K562 (cell line): ENCODE measurements around the gene RIMKLA. TPM values are rescaled to one million over a fixed set of nuclear protein-coding genes. Genes with fewer than 3 reads are reported as not detected.

Source experiments
- ATAC-seq: fragments of 200-7000 bp; cut with Tn5 transposase; 3 replicates; pipeline ENCODE4 v1.9.1; 2020; ENCODE audit warnings: moderate library complexity
- BruUV-seq: library from RNA; stranded (reverse); fragments of 400-500 nt; replicated peaks from 2 replicates; lab custom pipeline; 2021; lab: Mats Ljungman, UMichigan
- CTCF ChIA-PET: fragments of 300-600 bp; formaldehyde crosslinking; extraction: SDS; loops from one replicate; lab custom pipeline; 2021; ENCODE audit warnings: low intra/inter-chr PET ratio; lab: Yijun Ruan, JAX
- POLR2A ChIA-PET: fragments of 300-600, 350-650 bp; sonication (Branson Sonifier 250); formaldehyde crosslinking; extraction: SDS; loops from one replicate; lab custom pipeline; 2021; ENCODE audit warnings: antibody characterized with exemption, inconsistent platforms; lab: Yijun Ruan, JAX
- DNase-seq, 4 experiments: peaks; one replicate each; pipeline versions ENCODE4 v3.0.0 to v3.0.0-alpha.2; 2011 to 2018; ENCODE audit warnings: low spot score in 3 of 4, mixed read lengths in 3 of 4; ENCODE audit errors: extremely low read depth in 1 of 4
- FAIRE-seq: peaks from 2 replicates; lab custom pipeline; 2011; peaks lifted over from hg19 to GRCh38; lab: Jason Lieb, UNC
- H2AFZ ChIP-seq: 2 replicates; pipeline ENCODE4 v1.6.0; 2011; ENCODE audit warnings: low read depth, low read length, control low read depth, inconsistent platforms
- H3K27ac ChIP-seq: fragments of 200-600 bp; 3 replicates; pipeline ENCODE4 v1.8.0; 2011; ENCODE audit warnings: low read depth, mild to moderate bottlenecking, control low read depth, inconsistent platforms, low read length, moderate library complexity, mixed read lengths; ENCODE audit errors: extremely low read depth
- H3K27me3 ChIP-seq, 2 experiments: fragments of 300-600 bp in 1 of 2; 2 replicates in 1 of 2; 3 replicates in 1 of 2; pipeline versions ENCODE4 v1.6.0 to v1.8.0; 2011; ENCODE audit warnings: inconsistent platforms in 2 of 2, low read length in 2 of 2, mild to moderate bottlenecking in 1 of 2, mixed read lengths in 1 of 2, moderate library complexity in 1 of 2; ENCODE audit not compliant: control insufficient read depth in 2 of 2, insufficient read depth in 2 of 2
- H3K36me3 ChIP-seq: fragments of 300-600 bp; 3 replicates; pipeline ENCODE4 v1.8.0; 2011; ENCODE audit warnings: mild to moderate bottlenecking, low read length, inconsistent platforms; ENCODE audit not compliant: control insufficient read depth, insufficient read depth
- H3K4me1 ChIP-seq, 2 experiments: fragments of 200-600 bp in 1 of 2; replicated peaks in 1 of 2; 2 replicates in 1 of 2; 3 replicates in 1 of 2; pipeline versions ENCODE4 v1.5.1 to v1.8.0; 2011; ENCODE audit warnings: inconsistent platforms in 2 of 2, low read length in 2 of 2, mild to moderate bottlenecking in 1 of 2, mixed read lengths in 1 of 2, moderate library complexity in 1 of 2; ENCODE audit not compliant: control insufficient read depth in 2 of 2, insufficient read depth in 2 of 2
- H3K4me2 ChIP-seq: 2 replicates; pipeline ENCODE4 v1.6.1; 2011; ENCODE audit warnings: low read length, control low read depth, inconsistent platforms, mixed read lengths; ENCODE audit not compliant: insufficient read depth
- H3K4me3 ChIP-seq: fragments of 200-600 bp; sonication (generic), shearing (Covaris generic); 2 replicates; pipeline ENCODE4 v1.5.1; 2016; ENCODE audit warnings: control low read depth, inconsistent platforms
- H3K79me2 ChIP-seq: fragments of 200-600 bp; 3 replicates; pipeline ENCODE4 v1.8.0; 2011; ENCODE audit warnings: low read length, inconsistent platforms; ENCODE audit not compliant: control insufficient read depth, insufficient read depth
- H3K9ac ChIP-seq, 2 experiments: 2 replicates each; pipeline versions ENCODE4 v1.6.0 to v1.6.1; 2011; ENCODE audit warnings: low read depth in 2 of 2, low read length in 2 of 2, control low read depth in 1 of 2, inconsistent platforms in 1 of 2, mild to moderate bottlenecking in 1 of 2, mixed read lengths in 1 of 2; ENCODE audit not compliant: insufficient read depth in 1 of 2
- H3K9me1 ChIP-seq: one replicate; pipeline ENCODE4 v1.6.0; 2011; ENCODE audit warnings: inconsistent platforms, mild to moderate bottlenecking, low read length, moderate library complexity; ENCODE audit not compliant: control insufficient read depth, insufficient read depth
- H3K9me3 ChIP-seq: replicated peaks from 2 replicates; pipeline ENCODE4 v1.5.1; 2011; ENCODE audit warnings: low read depth, low read length, inconsistent platforms; ENCODE audit not compliant: control insufficient read depth, insufficient read depth
- H4K20me1 ChIP-seq: replicated peaks from 2 replicates; pipeline ENCODE4 v1.6.1; 2011; ENCODE audit warnings: low read length, inconsistent platforms, mixed read lengths; ENCODE audit not compliant: control insufficient read depth, insufficient read depth
- CHAMP1 ChIP-seq: fragments of 450-650 bp; IDR thresholded peaks from 2 replicates; pipeline ENCODE4 v1.6.1; 2016; ENCODE audit warnings: mild to moderate bottlenecking
- FOXA3 ChIP-seq, 2 experiments: fragments of 450-650 bp in 1 of 2; sonication (generic) in 1 of 2; formaldehyde crosslinking; IDR thresholded peaks in 1 of 2; conservative IDR thresholded peaks in 1 of 2; 2 replicates each; pipeline versions ENCODE4 v1.4.0 to v1.8.0; 2020 to 2022; ENCODE audit warnings: mild to moderate bottlenecking in 2 of 2, missing genetic modification reagents in 1 of 2
- HMBOX1 ChIP-seq: sonication (generic); IDR thresholded peaks from 2 replicates; pipeline ENCODE4 v1.6.1; 2016
- MNT ChIP-seq, 2 experiments: fragments of 450-650 bp; conservative IDR thresholded peaks; 2 replicates each; pipeline ENCODE4 v1.6.1; 2017; ENCODE audit warnings: mild to moderate bottlenecking in 2 of 2, moderate library complexity in 2 of 2
- MYNN ChIP-seq, 2 experiments: sonication (generic); formaldehyde crosslinking in 1 of 2; IDR thresholded peaks; 2 replicates each; pipeline versions ENCODE4 v1.5.0 to v1.6.1; 2016 to 2020; ENCODE audit warnings: antibody characterized with exemption in 1 of 2, missing genetic modification reagents in 1 of 2
- NONO ChIP-seq, 2 experiments: fragments of 200-400 bp in 1 of 2; fragments of 450-650 bp in 1 of 2; formaldehyde crosslinking in 1 of 2; IDR thresholded peaks; 2 replicates each; pipeline ENCODE4 v1.6.1; 2017; ENCODE audit warnings: low read depth in 2 of 2, mild to moderate bottlenecking in 2 of 2, moderate library complexity in 2 of 2, low read length in 1 of 2
- TAF7 ChIP-seq: fragments of 450-650 bp; IDR thresholded peaks from 2 replicates; pipeline ENCODE4 v1.6.1; 2016; ENCODE audit warnings: missing genetic modification characterization, missing compliant biosample characterization
- ZBTB43 ChIP-seq: sonication (generic); formaldehyde crosslinking; IDR thresholded peaks from 2 replicates; pipeline ENCODE4 v1.8.0; 2023; ENCODE audit warnings: mild to moderate bottlenecking, missing genetic modification reagents
- ZNF197 ChIP-seq: fragments of 200-800 bp; sonication (Bioruptor generic); IDR thresholded peaks from 2 replicates; pipeline ENCODE4 v1.6.1; 2016; ENCODE audit warnings: low read depth, missing genetic modification characterization, missing compliant biosample characterization
- ZNF717 ChIP-seq: fragments of 250-450 bp; sonication (Bioruptor Pico); IDR thresholded peaks from 2 replicates; pipeline ENCODE4 v1.5.0; 2021
- WGBS: fragments of 100-300 bp; shearing (Covaris generic); methylation state at CpG from one replicate; pipeline ENCODE4 v1.1.6; 2016; ENCODE audit warnings: low coverage, mixed read lengths; ENCODE audit not compliant: insufficient coverage; ENCODE audit errors: missing lambda C conversion rate; 5-methylcytosine and 5-hydroxymethylcytosine counted together
- in situ Hi-C: fragments of 300-500 bp; cut with MboI; formaldehyde crosslinking; loops from 4 replicates; pipeline ENCODE4 v1.15.0; 2018; ENCODE audit warnings: inconsistent platforms, mixed read lengths
- intact Hi-C: fragments of 100-400 bp; cut with micrococcal nuclease; formaldehyde crosslinking; loops from 2 replicates; pipeline ENCODE4 v1.14.2; 2022
- polyA plus RNA-seq, 8 experiments: library from polyadenylated mRNA; depleted of rRNA in 4 of 8; stranded (reverse) in 5 of 8; unstranded in 3 of 8; fragments of >200 nt; fragmentation: Nextera tagmentation in 2 of 8; fragmentation: Illumina TruSeq in 1 of 8; extraction: Ambion mirVana in 2 of 8; extraction: Trizol in 1 of 8; gene quantifications; 2 replicates each; pipeline versions ENCODE4 v1.2.1 to v1.2.3, GENCODE V29; 2011 to 2014; ENCODE audit warnings: inconsistent platforms in 1 of 8, missing spikeins in 1 of 8
- total RNA-seq, 7 experiments: library from RNA; depleted of rRNA in 6 of 7; stranded (reverse); fragments of >200 nt in 6 of 7; fragmentation: Illumina TruSeq in 2 of 7; extraction: Trizol in 2 of 7; gene quantifications; 2 replicates each; pipeline versions ENCODE4 v1.2.1 to v1.2.3, GENCODE V29; 2011 to 2021; ENCODE audit warnings: low replicate concordance in 1 of 7

Gene RIMKLA
- total and polyA plus RNA-seq, 9 of the 15 experiments (the other 6 are each of a cell fraction or from before 2014, with no cell fraction given) = 0.02 TPM; not detected in 8

DNA sequence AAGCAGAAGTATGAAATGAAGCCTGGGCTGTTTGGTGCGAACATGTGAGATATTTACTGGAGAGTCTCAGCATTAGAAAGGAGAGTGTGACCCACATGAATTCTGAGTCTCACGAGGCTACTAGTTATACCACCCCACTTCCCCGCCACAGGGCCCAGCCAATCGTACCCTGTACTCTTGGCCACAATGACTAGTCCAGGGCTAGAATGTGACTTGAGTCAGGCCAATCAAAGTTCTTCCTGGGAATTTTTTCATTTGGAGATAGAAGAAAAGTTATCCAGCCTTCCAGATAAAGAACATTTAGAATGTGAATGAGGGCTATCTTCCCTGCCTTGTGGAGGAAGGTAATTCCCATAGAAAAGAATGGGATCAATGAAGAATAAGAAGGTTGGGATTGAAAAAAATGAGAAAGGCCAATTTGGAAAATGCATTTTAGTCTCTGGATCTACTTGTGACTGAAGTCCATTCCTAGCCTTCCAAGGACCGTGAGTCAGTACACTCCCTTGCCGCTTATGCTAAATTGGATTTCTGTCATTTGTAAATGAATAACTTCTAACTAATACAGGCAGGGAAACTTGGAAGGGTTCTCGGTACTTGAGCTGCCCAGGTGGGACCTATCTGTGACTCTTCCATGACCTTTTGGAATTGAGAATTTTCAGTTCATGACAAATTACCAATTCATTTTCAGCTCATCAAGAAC, 12.3 kb upstream of the RIMKLA start:
- POLR2A ChIA-PET = interaction anchor here (1.0 kb wide), 1 partner anchor 10 kb away, joined by 3 read pairs; no protein-coding TSS in a partner anchor
- H3K4me2 ChIP-seq = no peak overlapping the region
- no peak for FAIRE-seq
- no peaks in the 10 kb centered on the region for H3K79me2 ChIP-seq
- no peak for TF ChIP-seq ZBTB43 (CRISPR knock-in tag)
- no peak for TF ChIP-seq ZNF717
- no peak for TF ChIP-seq TAF7 (tag)
- no peak for TF ChIP-seq ZNF197 (CRISPR knock-in tag)
- no peak for TF ChIP-seq MNT (conservative IDR thresholded peaks at IDR 0.05)
- no peak for TF ChIP-seq HMBOX1
- TF ChIP-seq NONO (IDR thresholded peaks at IDR 0.05; ENCODE audit: low read depth in 2 of 2, low read length in 1 of 2) = no peak
- no peak for TF ChIP-seq MYNN (IDR thresholded peaks at IDR 0.05)
- no peak for TF ChIP-seq MYNN (CRISPR knock-in tag; IDR thresholded peaks at IDR 0.05)
- no peak for TF ChIP-seq FOXA3 (CRISPR knock-in tag; conservative IDR thresholded peaks at IDR 0.05 in 1 of 2, IDR thresholded peaks at IDR 0.05 in 1 of 2)
- TF ChIP-seq CHAMP1 = no peak
- H3K4me3 ChIP-seq = no peak overlapping the region
- no peak overlapping the region for H3K27ac ChIP-seq
- CTCF ChIA-PET = no interaction called here
- no peak overlapping the region for H3K9ac ChIP-seq
- no peaks in the 10 kb centered on the region for H4K20me1 ChIP-seq
- H2AFZ ChIP-seq = no peak overlapping the region
- no peak for DNase-seq
- H3K27me3 ChIP-seq = peaks cover 6% of the 10 kb centered on the region in 2 experiments; a peak in 3 of 5 replicates
- ATAC-seq = no peak
- H3K36me3 ChIP-seq = no peaks in the 10 kb centered on the region
- 0% methylated on average over 7 of the region's 7 CpGs for WGBS
- BruUV-seq = no TSS peak
- no peaks in the 10 kb centered on the region for H3K9me1 ChIP-seq
- no peaks in the 10 kb centered on the region for H3K9me3 ChIP-seq
- in situ Hi-C loops (no loop called here), intact Hi-C loops (no loop called here)
- H3K4me1 ChIP-seq = no peaks in the 10 kb centered on the region
